Smooth muscle cell (in vitro differentiated cells): ENCODE results near the gene PKN3. TPM values are rescaled to one million over a fixed set of nuclear protein-coding genes. Genes with fewer than 3 reads are reported as not detected.

ENCODE experiments used
- DNase-seq: peaks from one replicate; lab custom pipeline; 2025; ENCODE audit not compliant: unreplicated experiment; lab: John Stamatoyannopoulos, UW
- H2AFZ ChIP-seq: fragments of 200-600 bp; sonication (generic); 2 replicates; pipeline ENCODE4 v1.6.0; 2016; ENCODE audit warnings: antibody characterized with exemption, low read depth, mild to moderate bottlenecking
- H3F3A ChIP-seq: fragments of 200-600 bp; sonication (generic); 2 replicates; pipeline ENCODE4 v1.6.0; 2017; ENCODE audit warnings: antibody characterized with exemption, low read depth
- H3K27ac ChIP-seq: fragments of 200-600 bp; sonication (generic); 2 replicates; pipeline ENCODE4 v1.5.1; 2016; ENCODE audit warnings: low read depth, mild to moderate bottlenecking
- H3K27me3 ChIP-seq: fragments of 200-600 bp; sonication (generic); 2 replicates; pipeline ENCODE4 v1.6.1; 2016; ENCODE audit warnings: low read depth, mild to moderate bottlenecking
- H3K36me3 ChIP-seq: fragments of 200-600 bp; sonication (generic); 2 replicates; pipeline ENCODE4 v1.5.1; 2016; ENCODE audit warnings: low read depth
- H3K4me1 ChIP-seq: fragments of 200-600 bp; sonication (generic); 2 replicates; pipeline ENCODE4 v1.5.1; 2016; ENCODE audit warnings: low read depth
- H3K4me2 ChIP-seq: fragments of 200-600 bp; sonication (generic); 2 replicates; pipeline ENCODE4 v1.6.0; 2016; ENCODE audit warnings: mild to moderate bottlenecking
- H3K4me3 ChIP-seq: fragments of 200-600 bp; sonication (generic); 2 replicates; pipeline ENCODE4 v1.5.1; 2016; ENCODE audit warnings: mild to moderate bottlenecking
- H3K79me2 ChIP-seq: fragments of 200-600 bp; sonication (generic); 2 replicates; pipeline ENCODE4 v1.6.0; 2016; ENCODE audit warnings: low read depth, mild to moderate bottlenecking
- H3K9ac ChIP-seq: fragments of 200-600 bp; sonication (generic); 2 replicates; pipeline ENCODE4 v1.6.0; 2016; ENCODE audit warnings: low read depth
- H3K9me3 ChIP-seq: fragments of 200-600 bp; sonication (generic); replicated peaks from 2 replicates; pipeline ENCODE4 v1.5.1; 2016; ENCODE audit warnings: low read depth
- H4K20me1 ChIP-seq: fragments of 200-600 bp; sonication (generic); 2 replicates; pipeline ENCODE4 v1.6.0; 2016; ENCODE audit warnings: low read depth
- CTCF ChIP-seq: fragments of 200-600 bp; sonication (generic); IDR thresholded peaks from 2 replicates; pipeline ENCODE4 v1.5.1; 2017; ENCODE audit warnings: borderline replicate concordance, mild to moderate bottlenecking, antibody characterized with exemption; ENCODE audit not compliant: insufficient read depth, poor library complexity, severe bottlenecking
- WGBS: methylation state at CpG from one replicate; pipeline ENCODE4 v1.1.7; 2016; ENCODE audit warnings: low lambda C conversion rate; 5-methylcytosine and 5-hydroxymethylcytosine counted together
- polyA plus RNA-seq: library from polyadenylated mRNA; unstranded; fragments of >200 nt; fragmentation: Nextera tagmentation; extraction: Ambion mirVana; gene quantifications from 2 replicates; pipeline ENCODE4 v1.2.1, GENCODE V29; 2016
- total RNA-seq: library from RNA; depleted of rRNA; stranded (reverse); fragments of >200 nt; gene quantifications from 2 replicates; pipeline ENCODE4 v1.2.3, GENCODE V29; 2014

The PKN3 gene
- total and polyA plus RNA-seq, 2 experiments from 2014 or later = 1.4 to 2.2 TPM

- Histone ChIP-seq H3K4me2 (peak overlapping the region; percentile 95), H4K20me1 (no peaks in the 10 kb centered on the region), H3K4me1 (no peaks in the 10 kb centered on the region), H3F3A (no peaks in the 10 kb centered on the region), H3K27ac (no peak overlapping the region), H3K36me3 (no peaks in the 10 kb centered on the region), H3K4me3 (peak overlapping the region; percentile 82), H2AFZ (peak overlapping the region; percentile 94), H3K9me3 (no peaks in the 10 kb centered on the region), H3K79me2 (no peaks in the 10 kb centered on the region), H3K27me3 (no peaks in the 10 kb centered on the region), H3K9ac (peak overlapping the region; percentile 26)
- no peak for TF ChIP-seq CTCF
- DNase-seq = no peak
- 7% methylated on average over 43 of the region's 55 CpGs for whole genome bisulfite sequencing
Measured at GRCh38 chr9:128702949-128703615, 779 bp downstream of the PKN3 start.

GRCh38 chr9:128703616-128704355 is 1.5 kb downstream of the PKN3 start:
- Histone ChIP-seq H3K79me2 (no peaks in the 10 kb centered on the region), H3K36me3 (no peaks in the 10 kb centered on the region), H3K4me2 (peak overlapping the region; percentile 95), H3F3A (no peaks in the 10 kb centered on the region), H3K9me3 (no peaks in the 10 kb centered on the region), H3K27ac (no peak overlapping the region), H4K20me1 (no peaks in the 10 kb centered on the region), H3K27me3 (no peaks in the 10 kb centered on the region), H2AFZ (no peak overlapping the region), H3K4me1 (no peaks in the 10 kb centered on the region), H3K4me3 (peak overlapping the region; percentile 82), H3K9ac (no peak overlapping the region)
- WGBS = 83% methylated on average over 30 of the region's 31 CpGs
- no peak for TF ChIP-seq CTCF
- DNase-seq = no peak

GRCh38 chr9:128704356-128704670 is 2.0 kb downstream of the PKN3 start:
- H3K79me2 ChIP-seq = no peaks in the 10 kb centered on the region
- H4K20me1 ChIP-seq = no peaks in the 10 kb centered on the region
- H3K36me3 ChIP-seq = no peaks in the 10 kb centered on the region
- no peak overlapping the region for H3K27ac ChIP-seq
- H3K27me3 ChIP-seq = no peaks in the 10 kb centered on the region
- WGBS = over 99% methylated on average over 5 of the region's 5 CpGs
- H3K9me3 ChIP-seq = no peaks in the 10 kb centered on the region
- H2AFZ ChIP-seq = no peak overlapping the region
- no peak for TF ChIP-seq CTCF
- no peaks in the 10 kb centered on the region for H3F3A ChIP-seq
- H3K4me3 ChIP-seq = no peak overlapping the region
- no peak overlapping the region for H3K4me2 ChIP-seq
- no peak overlapping the region for H3K9ac ChIP-seq
- no peak for DNase-seq
- H3K4me1 ChIP-seq = no peaks in the 10 kb centered on the region
